K562 (cell line): ENCODE results near the gene CNGB1. TPM values are rescaled to one million over a fixed set of nuclear protein-coding genes. Genes with fewer than 3 reads are reported as not detected.

Experiments
- ATAC-seq: fragments of 200-7000 bp; cut with Tn5 transposase; 3 replicates; pipeline ENCODE4 v1.9.1; 2020; ENCODE audit warnings: moderate library complexity
- BruUV-seq: library from RNA; stranded (reverse); fragments of 400-500 nt; replicated peaks from 2 replicates; lab custom pipeline; 2021; lab: Mats Ljungman, UMichigan
- CTCF ChIA-PET: fragments of 300-600 bp; formaldehyde crosslinking; extraction: SDS; loops from one replicate; lab custom pipeline; 2021; ENCODE audit warnings: low intra/inter-chr PET ratio; lab: Yijun Ruan, JAX
- POLR2A ChIA-PET: fragments of 300-600, 350-650 bp; sonication (Branson Sonifier 250); formaldehyde crosslinking; extraction: SDS; loops from one replicate; lab custom pipeline; 2021; ENCODE audit warnings: antibody characterized with exemption, inconsistent platforms; lab: Yijun Ruan, JAX
- DNase-seq, 4 experiments: peaks; one replicate each; pipeline versions ENCODE4 v3.0.0 to v3.0.0-alpha.2; 2011 to 2018; ENCODE audit warnings: low spot score in 3 of 4, mixed read lengths in 3 of 4; ENCODE audit errors: extremely low read depth in 1 of 4
- FAIRE-seq: peaks from 2 replicates; lab custom pipeline; 2011; peaks lifted over from hg19 to GRCh38; lab: Jason Lieb, UNC
- H2AFZ ChIP-seq: 2 replicates; pipeline ENCODE4 v1.6.0; 2011; ENCODE audit warnings: low read depth, low read length, control low read depth, inconsistent platforms
- H3K27ac ChIP-seq: fragments of 200-600 bp; 3 replicates; pipeline ENCODE4 v1.8.0; 2011; ENCODE audit warnings: low read depth, mild to moderate bottlenecking, control low read depth, inconsistent platforms, low read length, moderate library complexity, mixed read lengths; ENCODE audit errors: extremely low read depth
- H3K27me3 ChIP-seq, 2 experiments: fragments of 300-600 bp in 1 of 2; 2 replicates in 1 of 2; 3 replicates in 1 of 2; pipeline versions ENCODE4 v1.6.0 to v1.8.0; 2011; ENCODE audit warnings: inconsistent platforms in 2 of 2, low read length in 2 of 2, mild to moderate bottlenecking in 1 of 2, mixed read lengths in 1 of 2, moderate library complexity in 1 of 2; ENCODE audit not compliant: control insufficient read depth in 2 of 2, insufficient read depth in 2 of 2
- H3K36me3 ChIP-seq: fragments of 300-600 bp; 3 replicates; pipeline ENCODE4 v1.8.0; 2011; ENCODE audit warnings: mild to moderate bottlenecking, low read length, inconsistent platforms; ENCODE audit not compliant: control insufficient read depth, insufficient read depth
- H3K4me1 ChIP-seq, 2 experiments: fragments of 200-600 bp in 1 of 2; replicated peaks in 1 of 2; 2 replicates in 1 of 2; 3 replicates in 1 of 2; pipeline versions ENCODE4 v1.5.1 to v1.8.0; 2011; ENCODE audit warnings: inconsistent platforms in 2 of 2, low read length in 2 of 2, mild to moderate bottlenecking in 1 of 2, mixed read lengths in 1 of 2, moderate library complexity in 1 of 2; ENCODE audit not compliant: control insufficient read depth in 2 of 2, insufficient read depth in 2 of 2
- H3K4me2 ChIP-seq: 2 replicates; pipeline ENCODE4 v1.6.1; 2011; ENCODE audit warnings: low read length, control low read depth, inconsistent platforms, mixed read lengths; ENCODE audit not compliant: insufficient read depth
- H3K4me3 ChIP-seq: fragments of 200-600 bp; sonication (generic), shearing (Covaris generic); 2 replicates; pipeline ENCODE4 v1.5.1; 2016; ENCODE audit warnings: control low read depth, inconsistent platforms
- H3K79me2 ChIP-seq: fragments of 200-600 bp; 3 replicates; pipeline ENCODE4 v1.8.0; 2011; ENCODE audit warnings: low read length, inconsistent platforms; ENCODE audit not compliant: control insufficient read depth, insufficient read depth
- H3K9ac ChIP-seq, 2 experiments: 2 replicates each; pipeline versions ENCODE4 v1.6.0 to v1.6.1; 2011; ENCODE audit warnings: low read depth in 2 of 2, low read length in 2 of 2, control low read depth in 1 of 2, inconsistent platforms in 1 of 2, mild to moderate bottlenecking in 1 of 2, mixed read lengths in 1 of 2; ENCODE audit not compliant: insufficient read depth in 1 of 2
- H3K9me1 ChIP-seq: one replicate; pipeline ENCODE4 v1.6.0; 2011; ENCODE audit warnings: inconsistent platforms, mild to moderate bottlenecking, low read length, moderate library complexity; ENCODE audit not compliant: control insufficient read depth, insufficient read depth
- H3K9me3 ChIP-seq: replicated peaks from 2 replicates; pipeline ENCODE4 v1.5.1; 2011; ENCODE audit warnings: low read depth, low read length, inconsistent platforms; ENCODE audit not compliant: control insufficient read depth, insufficient read depth
- H4K20me1 ChIP-seq: replicated peaks from 2 replicates; pipeline ENCODE4 v1.6.1; 2011; ENCODE audit warnings: low read length, inconsistent platforms, mixed read lengths; ENCODE audit not compliant: control insufficient read depth, insufficient read depth
- HLTF ChIP-seq: fragments of 450-650 bp; IDR thresholded peaks from 2 replicates; pipeline ENCODE4 v1.6.1; 2016
- MCM7 ChIP-seq, 2 experiments: fragments of 450-650 bp; IDR thresholded peaks; 2 replicates each; pipeline ENCODE4 v1.6.1; 2016 to 2018
- NR0B1 ChIP-seq: fragments of 450-650 bp; IDR thresholded peaks from one replicate; pipeline ENCODE4 v1.6.1; 2018; ENCODE audit warnings: mild to moderate bottlenecking, moderate library complexity; ENCODE audit not compliant: partially characterized antibody
- PRPF4 ChIP-seq: fragments of 200-400 bp; formaldehyde crosslinking; IDR thresholded peaks from one replicate; pipeline ENCODE4 v1.6.1; 2017; ENCODE audit warnings: low read length, low read depth, mild to moderate bottlenecking; ENCODE audit not compliant: insufficient read depth, poor library complexity, severe bottlenecking
- TCF3 ChIP-seq: sonication (generic); formaldehyde crosslinking; IDR thresholded peaks from 2 replicates; pipeline ENCODE4 v1.4.0; 2020; ENCODE audit warnings: mild to moderate bottlenecking, missing genetic modification reagents
- TFAP4 ChIP-seq: sonication (generic); formaldehyde crosslinking; IDR thresholded peaks from 2 replicates; pipeline ENCODE4 v1.8.0; 2022; ENCODE audit warnings: missing genetic modification reagents, mild to moderate bottlenecking, moderate library complexity, borderline replicate concordance
- ZNF41 ChIP-seq: fragments of 250-450 bp; sonication (Bioruptor Pico); conservative IDR thresholded peaks from 2 replicates; pipeline ENCODE4 v1.4.0; 2020; ENCODE audit warnings: mild to moderate bottlenecking
- WGBS: fragments of 100-300 bp; shearing (Covaris generic); methylation state at CpG from one replicate; pipeline ENCODE4 v1.1.6; 2016; ENCODE audit warnings: low coverage, mixed read lengths; ENCODE audit not compliant: insufficient coverage; ENCODE audit errors: missing lambda C conversion rate; 5-methylcytosine and 5-hydroxymethylcytosine counted together
- in situ Hi-C: fragments of 300-500 bp; cut with MboI; formaldehyde crosslinking; loops from 4 replicates; pipeline ENCODE4 v1.15.0; 2018; ENCODE audit warnings: inconsistent platforms, mixed read lengths
- intact Hi-C: fragments of 100-400 bp; cut with micrococcal nuclease; formaldehyde crosslinking; loops from 2 replicates; pipeline ENCODE4 v1.14.2; 2022
- polyA plus RNA-seq, 8 experiments: library from polyadenylated mRNA; depleted of rRNA in 4 of 8; stranded (reverse) in 5 of 8; unstranded in 3 of 8; fragments of >200 nt; fragmentation: Nextera tagmentation in 2 of 8; fragmentation: Illumina TruSeq in 1 of 8; extraction: Ambion mirVana in 2 of 8; extraction: Trizol in 1 of 8; gene quantifications; 2 replicates each; pipeline versions ENCODE4 v1.2.1 to v1.2.3, GENCODE V29; 2011 to 2014; ENCODE audit warnings: inconsistent platforms in 1 of 8, missing spikeins in 1 of 8
- total RNA-seq, 7 experiments: library from RNA; depleted of rRNA in 6 of 7; stranded (reverse); fragments of >200 nt in 6 of 7; fragmentation: Illumina TruSeq in 2 of 7; extraction: Trizol in 2 of 7; gene quantifications; 2 replicates each; pipeline versions ENCODE4 v1.2.1 to v1.2.3, GENCODE V29; 2011 to 2021; ENCODE audit warnings: low replicate concordance in 1 of 7

Gene CNGB1
- total and polyA plus RNA-seq, 9 of the 15 experiments (the other 6 are each of a cell fraction or from before 2014, with no cell fraction given): not detected

- Histone ChIP-seq H3K4me1 (peaks cover 0 to 5% of the 10 kb centered on the region in 2 experiments; a peak in 1 of 5 replicates), H3K27me3 (peaks cover 23 to 79% of the 10 kb centered on the region in 2 experiments), H3K9me1 (no peaks in the 10 kb centered on the region), H3K9me3 (no peaks in the 10 kb centered on the region), H3K9ac (no peak overlapping the region), H3K36me3 (no peaks in the 10 kb centered on the region), H3K4me3 (no peak overlapping the region), H3K79me2 (no peaks in the 10 kb centered on the region), H3K4me2 (no peak overlapping the region), H3K27ac (no peak overlapping the region), H4K20me1 (peaks cover 9% of the 10 kb centered on the region; the same call in 1 of the 2 replicates), H2AFZ (no peak overlapping the region)
- WGBS: 3% methylated on average over 6 of the region's 6 CpGs
- in situ Hi-C loops (no loop called here), intact Hi-C loops (no loop called here)
- ChIA-PET CTCF (no interaction called here), POLR2A (interaction anchor here (0.6 kb wide), 1 partner anchor 176 kb away, joined by 4 read pairs; no protein-coding TSS in a partner anchor)
- no peak for FAIRE-seq
- BruUV-seq: no TSS peak
- no peak for DNase-seq
- TF ChIP-seq NR0B1: no peak
- no peak for TF ChIP-seq ZNF41 (CRISPR knock-in tag)
- no peak for TF ChIP-seq MCM7 (IDR thresholded peaks at IDR 0.05)
- TF ChIP-seq HLTF: no peak
- TF ChIP-seq PRPF4: no peak
- TF ChIP-seq TFAP4 (CRISPR knock-in tag): no peak
- no peak for TF ChIP-seq TCF3 (CRISPR knock-in tag)
- ATAC-seq: no peak
Observed at GRCh38 chr16:57910696-57911095, 60.2 kb downstream of the CNGB1 start.
